Esophagus (tissue), 2 donors: ENCODE data around the gene RUNX2. TPM values are rescaled to one million over a fixed set of nuclear protein-coding genes. Genes with fewer than 3 reads are reported as not detected.

ENCODE experiments used
- H3K27ac ChIP-seq, 2 donors: one replicate each; pipeline ENCODE4 v1.5.1; 2013; ENCODE audit warnings: low read depth in 2 of 2, mild to moderate bottlenecking in 2 of 2, inconsistent platforms in 1 of 2, low read length in 1 of 2, moderate library complexity in 1 of 2
- H3K27me3 ChIP-seq, 2 donors: one replicate each; pipeline ENCODE4 v1.6.1; 2013; ENCODE audit warnings: low read length in 2 of 2, control low read depth in 1 of 2, mild to moderate bottlenecking in 1 of 2; ENCODE audit not compliant: insufficient read depth in 2 of 2, control insufficient read depth in 1 of 2
- H3K36me3 ChIP-seq, 2 donors: one replicate each; pipeline ENCODE4 v1.6.1; 2013; ENCODE audit warnings: low read length in 1 of 2; ENCODE audit not compliant: control insufficient read depth in 2 of 2, insufficient read depth in 2 of 2
- H3K4me1 ChIP-seq, 2 donors: one replicate each; pipeline ENCODE4 v1.6.1; 2013; ENCODE audit warnings: low read length in 1 of 2; ENCODE audit not compliant: control insufficient read depth in 2 of 2, insufficient read depth in 2 of 2
- H3K4me3 ChIP-seq, 2 donors: one replicate each; pipeline ENCODE4 v1.5.1; 2013; ENCODE audit warnings: low read length in 2 of 2, mild to moderate bottlenecking in 2 of 2, low read depth in 1 of 2, moderate library complexity in 1 of 2
- H3K9me3 ChIP-seq, 2 donors: one replicate each; pipeline ENCODE4 v1.6.1; 2013; ENCODE audit warnings: mild to moderate bottlenecking in 2 of 2, low read depth in 1 of 2, low read length in 1 of 2, moderate library complexity in 1 of 2; ENCODE audit not compliant: control insufficient read depth in 2 of 2, insufficient read depth in 1 of 2
- WGBS, 2 donors: extraction: QIAGEN DNeasy Blood & Tissue Kit; methylation state at CpG; one replicate each; pipeline ENCODE4 v1.1.7; 2013; 5-methylcytosine and 5-hydroxymethylcytosine counted together
- polyA plus RNA-seq, 2 donors: library from polyadenylated mRNA; stranded (reverse); fragments of 200-250 nt; gene quantifications; one replicate each; pipeline ENCODE4 v1.2.3, GENCODE V29; 2013
- donor health status: healthy with polysubstance abuse.
- donor health status: Bipolar disorder and iron deficiency.

Gene RUNX2
- polyA plus RNA-seq, 2 donors, result 0.31 to 0.75 TPM

DNA sequence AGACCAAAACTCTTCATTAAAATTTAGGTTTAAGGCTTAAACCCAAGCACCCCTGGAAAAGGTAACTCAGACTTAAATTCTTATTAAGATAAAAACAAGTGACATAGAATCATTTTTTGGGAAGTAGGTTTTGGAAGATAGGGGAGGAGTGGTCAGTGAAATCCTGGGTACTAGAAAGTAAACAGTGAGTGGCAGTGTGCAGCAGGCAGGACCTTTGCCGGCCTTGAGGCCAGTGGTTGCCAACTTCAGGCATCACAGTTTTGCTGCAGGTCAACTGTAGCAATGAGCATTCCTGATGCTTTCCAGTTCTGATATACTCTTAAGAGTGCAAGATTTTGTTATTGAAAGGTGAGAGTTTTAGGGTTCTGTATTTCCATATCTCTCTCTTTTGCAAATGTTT lies 118.9 kb downstream of the RUNX2 start:
- WGBS, 2 donors, result 72 to 73% methylated on average over 1 of the region's 1 CpG
- Histone ChIP-seq H3K36me3 (no peaks in the 10 kb centered on the region), H3K27me3 (no peaks in the 10 kb centered on the region), H3K4me3 (no peak overlapping the region), H3K4me1 (peaks cover 0 to 2% of the 10 kb centered on the region in 2 donors), H3K27ac (no peak overlapping the region), H3K9me3 (no peaks in the 10 kb centered on the region)

DNA sequence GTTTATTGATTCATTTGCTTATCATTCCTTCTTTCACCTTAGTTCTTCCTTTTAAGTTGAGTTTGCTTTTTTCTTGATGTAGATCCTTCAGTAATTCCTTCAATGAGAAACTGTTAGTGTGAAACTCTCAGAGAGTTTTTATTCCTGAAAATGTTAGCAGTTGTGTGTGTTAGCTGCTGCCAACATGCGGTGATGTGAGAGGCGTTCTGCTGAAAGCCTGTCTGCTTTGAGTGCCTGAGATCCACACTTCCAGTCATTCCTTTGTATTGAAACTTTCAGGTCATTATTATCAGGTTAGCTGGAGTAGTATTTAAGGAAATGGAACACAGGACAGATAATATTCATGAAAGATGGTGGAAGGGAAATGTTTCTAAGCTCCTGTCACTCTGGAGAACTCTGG lies 119.6 kb downstream of the RUNX2 start:
- Histone ChIP-seq H3K27me3 (no peaks in the 10 kb centered on the region), H3K4me1 (peaks cover 0 to 2% of the 10 kb centered on the region in 2 donors), H3K27ac (no peak overlapping the region), H3K9me3 (no peaks in the 10 kb centered on the region), H3K36me3 (no peaks in the 10 kb centered on the region), H3K4me3 (no peak overlapping the region)
- WGBS, 2 donors, result 86 to 89% methylated on average over 2 of the region's 2 CpGs

DNA sequence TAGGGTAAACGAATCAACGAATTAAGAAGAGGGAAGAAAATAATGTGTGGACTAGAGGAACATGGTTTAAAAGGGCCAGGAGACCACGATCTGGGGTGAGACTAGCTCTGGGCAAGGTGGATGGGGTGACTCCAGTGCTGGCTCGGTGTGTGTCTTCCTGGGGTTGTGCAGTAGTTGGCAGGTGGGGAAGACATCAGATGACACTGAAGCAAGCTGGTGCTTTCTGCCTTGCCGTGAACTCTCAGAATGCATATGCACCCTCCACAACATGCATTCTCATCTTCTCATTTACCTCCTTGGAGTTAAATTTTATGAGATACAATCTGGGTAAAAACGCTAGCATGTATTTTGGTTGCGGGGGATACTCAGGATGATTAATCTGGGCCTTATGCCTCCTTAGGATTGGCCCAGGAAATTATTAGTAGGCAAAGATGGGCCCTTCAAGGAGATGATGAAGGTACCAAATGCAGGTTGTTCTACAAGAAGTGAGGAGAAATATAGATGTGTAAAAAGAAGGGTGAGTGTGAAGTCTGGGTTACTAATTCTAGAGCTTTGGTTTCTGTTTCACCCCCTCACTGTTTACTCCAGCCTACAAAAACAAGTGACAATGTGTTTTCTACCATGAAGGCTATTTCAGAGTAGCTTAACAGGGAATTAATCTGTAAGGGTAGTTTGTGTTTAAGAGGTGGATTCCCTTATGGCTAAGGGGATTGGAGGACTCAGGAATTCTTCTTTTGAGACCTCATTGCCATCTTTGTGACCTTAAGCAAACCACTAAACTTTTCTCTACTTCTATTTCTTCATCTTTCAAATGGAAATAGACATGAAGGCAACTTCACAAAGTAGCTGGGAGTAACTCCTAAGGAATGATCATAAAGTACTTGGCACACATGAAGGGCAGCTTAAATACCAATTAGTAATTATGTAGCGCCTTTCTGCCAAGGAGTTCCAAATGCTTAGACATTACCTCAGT lies 120.6 kb downstream of the RUNX2 start:
- no peaks in the 10 kb centered on the region for H3K9me3 ChIP-seq
- H3K4me3 ChIP-seq, result no peak overlapping the region
- 87% methylated on average over 8 of the region's 8 CpGs for WGBS, 2 donors
- no peak overlapping the region for H3K27ac ChIP-seq
- no peaks in the 10 kb centered on the region for H3K36me3 ChIP-seq
- H3K4me1 ChIP-seq, result peaks cover 0 to 2% of the 10 kb centered on the region in 2 donors
- no peaks in the 10 kb centered on the region for H3K27me3 ChIP-seq

DNA sequence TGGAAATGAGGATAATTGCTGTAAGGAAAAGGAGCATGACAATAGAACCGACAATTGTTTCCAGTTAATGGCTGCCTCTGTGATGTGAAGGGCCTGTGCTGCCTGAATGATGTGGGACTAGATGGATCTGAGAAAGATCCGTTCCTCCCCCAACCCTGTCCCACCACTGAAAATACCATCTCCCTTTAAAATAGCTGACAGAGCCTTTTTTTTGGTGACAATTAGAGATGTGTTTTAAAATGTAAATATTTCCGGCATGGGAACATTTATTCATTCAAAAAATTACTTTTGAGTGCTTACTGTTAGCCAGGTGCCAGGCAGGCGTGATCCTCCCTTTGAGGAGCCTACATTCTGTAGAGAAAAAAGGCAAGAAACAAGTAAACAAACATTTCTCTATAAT lies 122.0 kb downstream of the RUNX2 start:
- 91 to 95% methylated on average over 4 of the region's 4 CpGs for WGBS, 2 donors

DNA sequence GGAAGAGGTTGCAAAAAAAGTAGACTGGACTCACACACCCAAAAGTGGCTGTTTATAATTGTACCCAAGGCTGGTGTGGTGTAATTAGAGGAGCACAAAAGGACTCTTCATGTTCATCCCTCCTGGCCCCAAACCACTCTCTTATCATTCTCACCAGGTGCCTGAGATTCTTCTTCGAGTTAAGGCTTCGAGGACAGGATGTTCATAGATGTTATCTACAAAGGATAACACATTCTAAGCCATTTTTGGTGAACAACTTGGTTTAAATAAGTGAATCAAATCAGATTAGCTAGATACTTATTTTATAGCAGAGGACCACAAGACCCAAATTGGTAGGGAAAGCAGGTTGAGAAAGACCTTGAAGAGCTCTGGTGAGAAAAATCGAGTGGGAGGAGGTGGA lies 122.7 kb downstream of the RUNX2 start:
- no peaks in the 10 kb centered on the region for H3K36me3 ChIP-seq
- 79 to 81% methylated on average over 3 of the region's 3 CpGs for WGBS, 2 donors
- H3K4me3 ChIP-seq, result no peak overlapping the region

More for the DNA sequence above, 122.0 kb downstream of the RUNX2 start:
- Histone ChIP-seq H3K4me3 (no peak overlapping the region), H3K36me3 (no peaks in the 10 kb centered on the region), H3K9me3 (no peaks in the 10 kb centered on the region), H3K4me1 (peaks cover 0 to 2% of the 10 kb centered on the region in 2 donors), H3K27ac (no peak overlapping the region), H3K27me3 (no peaks in the 10 kb centered on the region)

DNA sequence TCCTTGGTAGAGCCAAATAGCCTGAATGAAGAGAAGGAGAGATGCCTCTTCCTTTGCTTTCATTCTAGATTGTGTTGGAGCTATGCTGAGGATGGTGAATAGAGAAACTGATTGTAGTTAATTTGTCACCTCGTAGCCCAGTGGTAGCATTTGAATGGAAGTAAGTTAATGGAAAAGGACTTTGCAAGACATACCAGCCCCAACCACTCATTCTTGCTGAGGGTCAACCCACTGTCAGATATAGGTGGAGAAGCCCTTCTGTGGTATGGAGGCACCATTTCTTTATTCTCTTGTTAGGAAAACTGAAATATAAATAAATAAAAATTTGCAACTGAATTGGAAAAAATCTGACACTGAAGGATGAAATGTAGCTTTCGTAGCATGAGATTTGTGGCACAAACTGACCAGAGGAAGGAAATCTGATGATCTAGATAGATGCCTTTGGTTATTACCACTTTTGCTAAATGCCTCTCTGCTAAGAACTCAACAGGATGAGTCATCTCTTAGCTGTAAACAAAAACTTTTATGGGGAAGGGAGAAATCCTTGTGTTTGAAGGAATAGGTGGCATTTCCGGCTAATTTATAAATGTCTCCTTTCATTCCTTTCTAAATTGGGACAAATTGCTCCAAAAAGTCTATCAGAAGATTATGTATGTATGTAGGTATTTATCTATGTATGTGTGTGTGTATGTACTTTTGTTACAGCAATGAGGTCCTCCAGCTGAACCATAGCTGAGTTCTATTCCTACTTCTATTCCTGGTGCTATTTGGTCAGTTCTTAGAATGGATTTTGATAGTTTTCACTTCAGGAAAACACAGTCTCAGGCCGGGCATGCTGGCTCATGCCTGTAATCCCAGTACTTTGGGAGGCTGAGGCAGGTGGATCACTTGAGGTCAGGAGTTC lies 126.1 kb downstream of the RUNX2 start:
- WGBS, 2 donors, result 77 to 81% methylated on average over 4 of the region's 4 CpGs
- Histone ChIP-seq H3K27ac (no peak overlapping the region), H3K4me3 (no peak overlapping the region), H3K27me3 (no peaks in the 10 kb centered on the region), H3K36me3 (no peaks in the 10 kb centered on the region), H3K9me3 (no peaks in the 10 kb centered on the region), H3K4me1 (no peaks in the 10 kb centered on the region)

More for the DNA sequence above, 122.7 kb downstream of the RUNX2 start:
- Histone ChIP-seq H3K4me1 (peaks cover 0 to 2% of the 10 kb centered on the region in 2 donors), H3K27ac (no peak overlapping the region), H3K27me3 (no peaks in the 10 kb centered on the region), H3K9me3 (no peaks in the 10 kb centered on the region)

DNA sequence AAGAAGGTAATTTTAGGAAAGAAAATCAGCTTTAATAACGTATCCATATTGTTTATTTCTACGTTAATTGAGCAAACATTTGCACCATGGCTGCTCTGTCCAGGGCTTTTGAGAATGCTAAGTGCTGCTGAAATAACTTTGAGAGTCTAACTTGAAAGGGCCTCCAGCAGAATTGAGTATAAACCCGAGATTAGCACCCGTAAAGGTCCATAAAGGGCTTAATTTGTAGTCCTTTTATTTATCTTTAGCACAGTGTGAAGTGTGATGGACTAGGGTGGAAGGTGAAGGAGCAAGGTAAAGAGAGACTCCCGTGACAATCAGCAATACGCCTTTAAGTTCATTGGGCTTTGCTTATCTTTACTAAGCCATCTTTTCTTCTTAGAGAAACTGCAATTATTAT lies 127.3 kb downstream of the RUNX2 start:
- Histone ChIP-seq H3K27me3 (no peaks in the 10 kb centered on the region), H3K4me3 (no peak overlapping the region), H3K27ac (no peak overlapping the region), H3K9me3 (no peaks in the 10 kb centered on the region), H3K4me1 (no peaks in the 10 kb centered on the region), H3K36me3 (no peaks in the 10 kb centered on the region)
- 82 to 90% methylated on average over 6 of the region's 6 CpGs for WGBS, 2 donors

DNA sequence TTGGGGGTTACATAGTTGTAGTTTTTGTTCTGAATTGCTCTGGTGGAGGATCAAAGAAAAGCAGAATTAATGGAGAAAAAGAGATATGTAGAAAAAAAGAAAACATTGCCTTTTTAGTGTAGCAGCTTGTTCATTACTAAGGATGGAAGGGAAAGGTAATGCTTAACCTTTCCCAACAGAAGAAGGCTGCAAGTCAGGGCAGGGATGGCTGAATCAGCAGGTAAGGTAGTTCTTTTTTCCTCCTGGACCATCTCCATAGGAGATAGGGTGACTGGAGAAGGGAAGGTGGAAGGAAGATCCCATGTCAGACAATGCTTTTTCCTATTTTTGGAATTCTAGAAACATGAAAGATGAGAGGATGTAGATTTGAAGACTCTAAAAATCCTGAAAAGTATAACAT lies 129.0 kb downstream of the RUNX2 start:
- H3K4me3 ChIP-seq, result no peak overlapping the region
- H3K4me1 ChIP-seq, result no peaks in the 10 kb centered on the region
- no peaks in the 10 kb centered on the region for H3K9me3 ChIP-seq
- H3K27ac ChIP-seq, result no peak overlapping the region
- H3K27me3 ChIP-seq, result no peaks in the 10 kb centered on the region
- no peaks in the 10 kb centered on the region for H3K36me3 ChIP-seq

DNA sequence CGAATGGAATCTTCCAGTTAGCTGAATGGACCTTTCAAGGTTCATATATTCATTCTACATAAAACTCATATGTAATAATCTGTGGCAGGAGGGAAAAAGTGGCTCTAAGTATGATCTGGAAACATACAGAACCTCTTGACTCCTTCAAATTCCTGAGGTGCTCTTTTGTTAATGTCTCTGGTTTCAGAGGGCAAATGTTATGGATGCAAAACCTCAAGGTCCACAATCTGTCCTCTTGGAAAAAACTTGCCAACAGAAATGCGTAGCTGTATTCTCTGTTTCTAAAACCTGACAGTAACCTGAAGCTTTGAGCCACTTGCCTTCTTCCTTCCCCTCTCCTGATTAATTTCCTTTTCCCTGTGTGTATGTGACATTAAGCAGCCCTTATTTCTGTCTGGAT lies 130.5 kb downstream of the RUNX2 start:
- Histone ChIP-seq H3K27me3 (no peaks in the 10 kb centered on the region), H3K27ac (no peak overlapping the region), H3K36me3 (no peaks in the 10 kb centered on the region), H3K9me3 (no peaks in the 10 kb centered on the region), H3K4me3 (no peak overlapping the region), H3K4me1 (no peaks in the 10 kb centered on the region)
- 92 to 94% methylated on average over 2 of the region's 2 CpGs for WGBS, 2 donors
